ENCODE data around the gene CCDC89.

GRCh38 chr11:85685125-85685819 lies 723 bp downstream of the CCDC89 start:
- TF ChIP-seq CEBPB (IDR thresholded peaks at IDR 0.05) (no peak), TAF1 (IDR thresholded peaks at IDR 0.05; ENCODE audit: low read depth) (no peak), RAD21 (IDR thresholded peaks at IDR 0.05; ENCODE audit: low read depth) (no peak), NFIC (IDR thresholded peaks at IDR 0.05) (no peak), REST (IDR thresholded peaks at IDR 0.05; ENCODE audit: low read depth) (no peak), USF1 (IDR thresholded peaks at IDR 0.05) (no peak), FOXM1 (IDR thresholded peaks at IDR 0.05; ENCODE audit: borderline replicate concordance, low read depth) (no peak), TEAD4 (IDR thresholded peaks at IDR 0.05) (no peak), YY1 (IDR thresholded peaks at IDR 0.05; ENCODE audit: low read depth) (no peak), TCF12 (IDR thresholded peaks at IDR 0.05; ENCODE audit: low read depth) (no peak), EP300 (IDR thresholded peaks at IDR 0.05; ENCODE audit: borderline replicate concordance) (no peak), MAX (IDR thresholded peaks at IDR 0.05) (no peak), EGR1 (IDR thresholded peaks at IDR 0.05) (no peak), CREB1 (IDR thresholded peaks at IDR 0.05; ENCODE audit: low read depth) (no peak)
